ENCODE measurements around the gene CHKB. TPM values are rescaled to one million over a fixed set of nuclear protein-coding genes. Genes with fewer than 3 reads are reported as not detected.

CHKB gene
- total and polyA plus RNA-seq, 10 of the 15 experiments (the other 5 are each of a cell fraction or from before 2014, with no cell fraction given) = 10.0 to 93.9 (median 57.0) TPM

- TF ChIP-seq RFX5 (IDR thresholded peaks at IDR 0.05; ENCODE audit: low read depth, low read length) = no peak
- TF ChIP-seq RB1 (IDR thresholded peaks at IDR 0.05; ENCODE audit: borderline replicate concordance) = no peak
- TF ChIP-seq, protein P1, sequence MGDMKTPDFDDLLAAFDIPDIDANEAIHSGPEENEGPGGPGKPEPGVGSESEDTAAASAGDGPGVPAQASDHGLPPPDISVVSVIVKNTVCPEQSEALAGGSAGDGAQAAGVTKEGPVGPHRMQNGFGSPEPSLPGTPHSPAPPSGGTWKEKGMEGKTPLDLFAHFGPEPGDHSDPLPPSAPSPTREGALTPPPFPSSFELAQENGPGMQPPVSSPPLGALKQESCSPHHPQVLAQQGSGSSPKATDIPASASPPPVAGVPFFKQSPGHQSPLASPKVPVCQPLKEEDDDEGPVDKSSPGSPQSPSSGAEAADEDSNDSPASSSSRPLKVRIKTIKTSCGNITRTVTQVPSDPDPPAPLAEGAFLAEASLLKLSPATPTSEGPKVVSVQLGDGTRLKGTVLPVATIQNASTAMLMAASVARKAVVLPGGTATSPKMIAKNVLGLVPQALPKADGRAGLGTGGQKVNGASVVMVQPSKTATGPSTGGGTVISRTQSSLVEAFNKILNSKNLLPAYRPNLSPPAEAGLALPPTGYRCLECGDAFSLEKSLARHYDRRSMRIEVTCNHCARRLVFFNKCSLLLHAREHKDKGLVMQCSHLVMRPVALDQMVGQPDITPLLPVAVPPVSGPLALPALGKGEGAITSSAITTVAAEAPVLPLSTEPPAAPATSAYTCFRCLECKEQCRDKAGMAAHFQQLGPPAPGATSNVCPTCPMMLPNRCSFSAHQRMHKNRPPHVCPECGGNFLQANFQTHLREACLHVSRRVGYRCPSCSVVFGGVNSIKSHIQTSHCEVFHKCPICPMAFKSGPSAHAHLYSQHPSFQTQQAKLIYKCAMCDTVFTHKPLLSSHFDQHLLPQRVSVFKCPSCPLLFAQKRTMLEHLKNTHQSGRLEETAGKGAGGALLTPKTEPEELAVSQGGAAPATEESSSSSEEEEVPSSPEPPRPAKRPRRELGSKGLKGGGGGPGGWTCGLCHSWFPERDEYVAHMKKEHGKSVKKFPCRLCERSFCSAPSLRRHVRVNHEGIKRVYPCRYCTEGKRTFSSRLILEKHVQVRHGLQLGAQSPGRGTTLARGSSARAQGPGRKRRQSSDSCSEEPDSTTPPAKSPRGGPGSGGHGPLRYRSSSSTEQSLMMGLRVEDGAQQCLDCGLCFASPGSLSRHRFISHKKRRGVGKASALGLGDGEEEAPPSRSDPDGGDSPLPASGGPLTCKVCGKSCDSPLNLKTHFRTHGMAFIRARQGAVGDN (IDR thresholded peaks at IDR 0.05) = no peak; the same call in 1 of the 2 replicates
Measured at GRCh38 chr22:50531962-50532674, 50.5 kb downstream of the CHKB start (continued).

DNA sequence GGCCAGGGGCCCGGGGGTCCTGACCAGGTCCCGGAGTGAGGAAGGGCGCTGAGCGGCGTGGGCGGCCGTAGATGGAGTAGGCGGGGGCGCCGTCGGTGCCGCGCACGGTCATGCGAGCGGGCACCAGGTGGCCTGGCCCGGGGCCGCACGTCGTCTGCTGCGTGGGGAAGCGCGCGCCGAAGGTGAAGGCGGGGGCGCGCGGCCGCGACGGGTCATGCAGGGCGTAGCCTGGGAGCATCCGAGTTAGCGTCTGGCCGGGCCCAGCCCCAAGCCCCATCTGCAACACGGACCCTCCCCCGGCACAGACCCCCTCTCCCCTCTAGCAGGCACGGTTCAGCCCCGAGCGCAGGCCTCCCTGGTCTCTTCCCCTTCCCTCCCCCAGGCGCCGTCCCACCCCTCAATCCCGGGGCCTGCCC is 51.1 kb downstream of the CHKB start:
- no peaks in the 10 kb centered on the region for H3K9me3 ChIP-seq (replicated peaks; ENCODE audit: control insufficient read depth, insufficient read depth, low read length)
- H3K27ac ChIP-seq (ENCODE audit: control insufficient read depth, insufficient read depth) = peak overlapping the region; percentile 100
- CTCF ChIA-PET = no interaction called here
- no peaks in the 10 kb centered on the region for H4K20me1 ChIP-seq (ENCODE audit: control insufficient read depth, insufficient read depth)
- no peak overlapping the region for H2AFZ ChIP-seq (ENCODE audit: control insufficient read depth, low read depth, low read length)
- RAD21 ChIA-PET (ENCODE audit: unreplicated experiment) = interaction anchor here (0.5 to 1.8 kb wide), 3 partner anchors 11 to 89 kb away, joined by 3 to 4 read pairs (median 3); partner anchors contain the start of gene SYCE3
- POLR2A ChIA-PET = interaction anchor here (1.6 to 4.2 kb wide), 4 partner anchors 10 to 226 kb away, joined by 3 to 61 read pairs (median 8); partner anchors contain the start of genes LMF2 and NCAPH2
- peak; percentile 48 for ATAC-seq
- peak overlapping the region; percentile 78 for H3K4me3 ChIP-seq
- H3K27me3 ChIP-seq (replicated peaks in 1 of 2; ENCODE audit: control insufficient read depth in 2 of 2, insufficient read depth in 2 of 2, low read length in 1 of 2) = no peaks in the 10 kb centered on the region
- H3K36me3 ChIP-seq (ENCODE audit: control insufficient read depth in 2 of 2, insufficient read depth in 2 of 2, low read length in 1 of 2) = no peaks in the 10 kb centered on the region; a peak in 3 of 4 replicates
- in situ Hi-C loops (cut with MboI) (loop anchor here (10.0 kb wide), 1 partner anchor 567 kb away; the partner anchor contains the start of gene PIM3), intact Hi-C loops (cut with micrococcal nuclease; ENCODE audit: unreplicated experiment) (no loop called here)
- under 1% methylated on average over 23 of the region's 44 CpGs for WGBS (ENCODE audit: insufficient coverage, insufficient replicate concordance, low lambda C conversion rate, missing lambda C conversion rate)
- peak overlapping the region; percentile 71 for H3K4me2 ChIP-seq (ENCODE audit: control insufficient read depth, insufficient read depth)
- H3K4me1 ChIP-seq (ENCODE audit: control insufficient read depth, insufficient read depth, low read length) = peaks cover 44% of the 10 kb centered on the region
- peaks cover 59% of the 10 kb centered on the region for H3K79me2 ChIP-seq (ENCODE audit: control insufficient read depth, insufficient read depth, low read length)
- BruUV-seq (replicated peaks) = no TSS peak
- peak overlapping the region; percentile 100 for H3K9ac ChIP-seq (ENCODE audit: control insufficient read depth, insufficient read depth, low read length)
- DNase-seq (ENCODE audit: low read depth, low spot score) = no peak
- SMC1A ChIA-PET (ENCODE audit: uncharacterized antibody, unreplicated experiment) = interaction anchor here (0.6 to 2.4 kb wide), 3 partner anchors 10 to 29 kb away, joined by 3 to 18 read pairs (median 5); partner anchors contain the start of gene NCAPH2
- FAIRE-seq = no peak
- no peak for TF ChIP-seq SUZ12 (IDR thresholded peaks at IDR 0.05; ENCODE audit: unreplicated experiment)
- TF ChIP-seq TCF3 (IDR thresholded peaks at IDR 0.05; ENCODE audit: borderline replicate concordance, insufficient read depth, low read depth, low read length) = peak; percentile 95
- peak; percentile 33 for TF ChIP-seq BCL3 (IDR thresholded peaks at IDR 0.05; ENCODE audit: borderline replicate concordance, insufficient read depth, low read depth, low read length, poor library complexity, severe bottlenecking)
- TF ChIP-seq CEBPB (IDR thresholded peaks at IDR 0.05; ENCODE audit: borderline replicate concordance in 1 of 2, low read depth in 2 of 2, low read length in 2 of 2) = no peak
- peak; percentile 57; the same call in 1 of the 2 replicates for TF ChIP-seq PAX5 (IDR thresholded peaks at IDR 0.05; ENCODE audit: borderline replicate concordance, low read depth, low read length)
- no peak for TF ChIP-seq NFYB (IDR thresholded peaks at IDR 0.05; ENCODE audit: insufficient read depth, low read depth, low read length)
- no peak for TF ChIP-seq SREBF2 (IDR thresholded peaks at IDR 0.05; ENCODE audit: low read length)
- peak; percentile 9 for TF ChIP-seq SP1 (IDR thresholded peaks at IDR 0.05; ENCODE audit: low read depth, low read length)
- no peak for TF ChIP-seq ATF2 (IDR thresholded peaks at IDR 0.05; ENCODE audit: low read length)
- TF ChIP-seq BCL11A (IDR thresholded peaks at IDR 0.05; ENCODE audit: low read depth, low read length) = peak; percentile 4; the same call in 1 of the 2 replicates
- TF ChIP-seq NR2C2 (IDR thresholded peaks at IDR 0.05; ENCODE audit: borderline replicate concordance, control insufficient read depth, insufficient read length, low read depth) = no peak

Measured in GM12878 (cell line).